ENCODE measurements around the gene ADGRG2.

Gene ADGRG2

GRCh38 chrX:19121898-19122640 is at the start of gene ADGRG2:
TSS of gene ADGRG2 (minus strand) at chrX:19122468. CDS start at chrX:19068834, 53,634 bp downstream.
- no peak for DNase-seq (ENCODE audit: low read depth, low spot score)

- DNase-seq (ENCODE audit: low read depth, low spot score): no peak
Observed at GRCh38 chrX:19168609-19169008, 46.3 kb upstream of the ADGRG2 start.

GRCh38 chrX:19162851-19163250 is 40.6 kb upstream of the ADGRG2 start:
- DNase-seq (ENCODE audit: low read depth, low spot score): no peak

GRCh38 chrX:19156186-19156585 is 33.9 kb upstream of the ADGRG2 start:
- DNase-seq (ENCODE audit: low read depth, low spot score): no peak

- DNase-seq (ENCODE audit: low read depth, low spot score): no peak
Observed at GRCh38 chrX:19152762-19153161, 30.5 kb upstream of the ADGRG2 start.

- no peak for DNase-seq (ENCODE audit: low read depth, low spot score)
Observed at GRCh38 chrX:19137067-19137466, 14.8 kb upstream of the ADGRG2 start.

GRCh38 chrX:19133784-19134183 is 11.5 kb upstream of the ADGRG2 start:
- no peak for DNase-seq (ENCODE audit: low read depth, low spot score)

- DNase-seq (ENCODE audit: low read depth, low spot score): no peak
Observed at GRCh38 chrX:19133231-19133630, 11.0 kb upstream of the ADGRG2 start.

- no peak for DNase-seq (ENCODE audit: low read depth, low spot score)
Observed at GRCh38 chrX:19130628-19131027, 8.4 kb upstream of the ADGRG2 start.

- no peak for DNase-seq (ENCODE audit: low read depth, low spot score)
Observed at GRCh38 chrX:19129694-19130093, 7.4 kb upstream of the ADGRG2 start.

- no peak for DNase-seq (ENCODE audit: low read depth, low spot score)
Observed at GRCh38 chrX:19127649-19128168, 5.4 kb upstream of the ADGRG2 start.

- DNase-seq (ENCODE audit: low read depth, low spot score): no peak
Observed at GRCh38 chrX:19122641-19123009, 357 bp upstream of the ADGRG2 start.

- DNase-seq (ENCODE audit: low read depth, low spot score): no peak
Observed at GRCh38 chrX:19121466-19121865, 802 bp downstream of the ADGRG2 start.

GRCh38 chrX:19110642-19111041 is 11.6 kb downstream of the ADGRG2 start:
- no peak for DNase-seq (ENCODE audit: low read depth, low spot score)

GRCh38 chrX:19107035-19107434 is 15.2 kb downstream of the ADGRG2 start:
- no peak for DNase-seq (ENCODE audit: low read depth, low spot score)

GRCh38 chrX:19100586-19100985 is 21.7 kb downstream of the ADGRG2 start:
- DNase-seq (ENCODE audit: low read depth, low spot score): no peak

GRCh38 chrX:19097553-19098283 is 24.6 kb downstream of the ADGRG2 start:
- no peak for DNase-seq (ENCODE audit: low read depth, low spot score)

GRCh38 chrX:19096586-19096985 is 25.7 kb downstream of the ADGRG2 start:
- DNase-seq (ENCODE audit: low read depth, low spot score): no peak

- DNase-seq (ENCODE audit: low read depth, low spot score): no peak
Observed at GRCh38 chrX:19094654-19095053, 27.6 kb downstream of the ADGRG2 start.

- DNase-seq (ENCODE audit: low read depth, low spot score): no peak
Observed at GRCh38 chrX:19091596-19091995, 30.7 kb downstream of the ADGRG2 start.

- DNase-seq (ENCODE audit: low read depth, low spot score): no peak
Observed at GRCh38 chrX:19089555-19090040, 32.7 kb downstream of the ADGRG2 start.

GRCh38 chrX:19086102-19086772 is 36.0 kb downstream of the ADGRG2 start:
- no peak for DNase-seq (ENCODE audit: low read depth, low spot score)
